Panc1 (cell line): Measurements from ENCODE around the gene TBC1D22A. TPM values are rescaled to one million over a fixed set of nuclear protein-coding genes. Genes with fewer than 3 reads are reported as not detected.

Experiments used
- ATAC-seq: fragments of 200-7000 bp; cut with Tn5 transposase; 2 replicates; pipeline ENCODE4 v1.9.1; 2020; ENCODE audit warnings: mild to moderate bottlenecking, moderate library complexity
- BruUV-seq: library from RNA; stranded (reverse); fragments of 400-500 nt; replicated peaks from 2 replicates; lab custom pipeline; 2021; lab: Mats Ljungman, UMichigan
- CTCF ChIA-PET: fragments of 300-600 bp; sonication (Branson Sonifier 250); formaldehyde crosslinking; loops from one replicate; lab custom pipeline; 2022; ENCODE audit warnings: antibody characterized with exemption; lab: Charles Lee
- POLR2A ChIA-PET: fragments of 300-600 bp; sonication (Branson Sonifier 250); formaldehyde crosslinking; loops from one replicate; lab custom pipeline; 2022; ENCODE audit warnings: antibody characterized with exemption; lab: Charles Lee
- DNase-seq: peaks from one replicate; pipeline ENCODE4 v3.0.0-alpha.2; 2010; ENCODE audit warnings: low read depth, low spot score
- H3K27ac ChIP-seq: 2 replicates; pipeline ENCODE4 v1.5.1; 2011; ENCODE audit warnings: mild to moderate bottlenecking, low read length, inconsistent platforms
- H3K27me3 ChIP-seq: fragments of 200-500 bp; sonication (Bioruptor generic); 2 replicates; pipeline ENCODE4 v1.6.0; 2014; ENCODE audit warnings: low read length, inconsistent platforms; ENCODE audit not compliant: control insufficient read depth, insufficient read depth
- H3K36me3 ChIP-seq: fragments of 200-500 bp; sonication (Bioruptor generic); 2 replicates; pipeline ENCODE4 v1.5.1; 2014; ENCODE audit warnings: inconsistent platforms, mild to moderate bottlenecking, low read length, moderate library complexity; ENCODE audit not compliant: control insufficient read depth, insufficient read depth
- H3K4me1 ChIP-seq: 2 replicates; pipeline ENCODE4 v1.5.1; 2011; ENCODE audit warnings: inconsistent platforms, mild to moderate bottlenecking, low read length, moderate library complexity; ENCODE audit not compliant: control insufficient read depth, insufficient read depth
- H3K4me3 ChIP-seq, 2 experiments: 2 replicates each; pipeline ENCODE4 v1.5.1; 2011 to 2012; ENCODE audit warnings: low read depth in 2 of 2, low read length in 2 of 2, mild to moderate bottlenecking in 2 of 2, inconsistent platforms in 1 of 2, moderate library complexity in 1 of 2
- H3K9me3 ChIP-seq: fragments of 200-500 bp; sonication (Bioruptor generic); 2 replicates; pipeline ENCODE4 v1.5.1; 2014; ENCODE audit warnings: low read depth, mild to moderate bottlenecking, inconsistent platforms, low read length, moderate library complexity; ENCODE audit not compliant: control insufficient read depth, insufficient read depth
- CTCF ChIP-seq: fragments of 450-650 bp; IDR thresholded peaks from 2 replicates; pipeline ENCODE4 v1.5.1; 2017; ENCODE audit warnings: mild to moderate bottlenecking
- POLR2AphosphoS5 ChIP-seq: IDR thresholded peaks from 2 replicates; pipeline ENCODE4 v1.6.1; 2012; ENCODE audit warnings: mild to moderate bottlenecking, low read depth, low read length, moderate library complexity
- REST ChIP-seq, 2 experiments: IDR thresholded peaks; 2 replicates each; pipeline ENCODE4 v1.6.1; 2011 to 2012; ENCODE audit warnings: low read depth in 2 of 2, control low read depth in 1 of 2, low read length in 1 of 2, mild to moderate bottlenecking in 1 of 2, moderate library complexity in 1 of 2; ENCODE audit not compliant: insufficient read depth in 1 of 2
- SIN3A ChIP-seq: IDR thresholded peaks from 2 replicates; pipeline ENCODE4 v1.6.1; 2012; ENCODE audit warnings: low read depth, mild to moderate bottlenecking, low read length, moderate library complexity, borderline replicate concordance; ENCODE audit not compliant: insufficient read depth
- TCF7L2 ChIP-seq: IDR thresholded peaks from 2 replicates; pipeline ENCODE4 v1.6.1; 2011; ENCODE audit warnings: mild to moderate bottlenecking, low read depth, low read length, inconsistent platforms
- in situ Hi-C: cut with HindIII; loops from 2 replicates; pipeline ENCODE4 v1.10.0; 2016; ENCODE audit warnings: low sequenced_read_pairs, low pct_unique_long_range_greater_than_20kb
- intact Hi-C: fragments of 100-400 bp; cut with micrococcal nuclease; formaldehyde crosslinking; loops from one replicate; pipeline ENCODE4 v1.10.0; 2022; ENCODE audit not compliant: unreplicated experiment
- total RNA-seq: library from RNA; stranded (reverse); gene quantifications from one replicate; pipeline ENCODE4 v1.2.1, GENCODE V29; 2021; ENCODE audit not compliant: unreplicated experiment

TBC1D22A gene
- total RNA-seq, 1 experiment from 2014 or later, result 28.7 TPM

- POLR2A ChIA-PET, result no interaction called here
- Histone ChIP-seq H3K4me1 (no peaks in the 10 kb centered on the region), H3K36me3 (no peaks in the 10 kb centered on the region), H3K27me3 (no peaks in the 10 kb centered on the region), H3K9me3 (no peaks in the 10 kb centered on the region), H3K27ac (no peak overlapping the region), H3K4me3 (no peak overlapping the region)
- in situ Hi-C loops (no loop called here), intact Hi-C loops (no loop called here)
- no TSS peak for BruUV-seq
- DNase-seq (no peak), ATAC-seq (no peak)
- CTCF ChIA-PET, result no interaction called here
- no peak for TF ChIP-seq SIN3A
These were observed 446.6 kb downstream of the TBC1D22A start for GRCh38 chr22:47209040-47209514.

GRCh38 chr22:47209547-47210023, 447.1 kb downstream of the TBC1D22A start:
- H3K27me3 ChIP-seq, result no peaks in the 10 kb centered on the region
- ChIA-PET CTCF (no interaction called here), POLR2A (no interaction called here)
- H3K36me3 ChIP-seq, result no peaks in the 10 kb centered on the region
- ATAC-seq, result no peak
- TF ChIP-seq CTCF (no peak), REST (IDR thresholded peaks at IDR 0.05; ENCODE audit: insufficient read depth in 1 of 2, low read depth in 2 of 2, low read length in 1 of 2) (no peak), POLR2AphosphoS5 (no peak), SIN3A (no peak), TCF7L2 (no peak)
- DNase-seq, result no peak
- intact Hi-C loops (no loop called here), in situ Hi-C loops (no loop called here)
- no peaks in the 10 kb centered on the region for H3K4me1 ChIP-seq
- no TSS peak for BruUV-seq
- H3K9me3 ChIP-seq, result no peaks in the 10 kb centered on the region
- H3K4me3 ChIP-seq, result no peak overlapping the region
- H3K27ac ChIP-seq, result no peak overlapping the region

- TF ChIP-seq CTCF (no peak), REST (IDR thresholded peaks at IDR 0.05; ENCODE audit: insufficient read depth in 1 of 2, low read depth in 2 of 2, low read length in 1 of 2) (no peak), SIN3A (no peak), POLR2AphosphoS5 (no peak), TCF7L2 (no peak)
- H3K4me1 ChIP-seq, result no peaks in the 10 kb centered on the region
- intact Hi-C loops, result no loop called here
- BruUV-seq, result no TSS peak
- no peaks in the 10 kb centered on the region for H3K27me3 ChIP-seq
- no peak overlapping the region for H3K27ac ChIP-seq
- in situ Hi-C loops, result no loop called here
- DNase-seq, result no peak
- ATAC-seq, result no peak
- H3K4me3 ChIP-seq, result no peak overlapping the region
- CTCF ChIA-PET, result no interaction called here
- no peaks in the 10 kb centered on the region for H3K36me3 ChIP-seq
- no peaks in the 10 kb centered on the region for H3K9me3 ChIP-seq
- POLR2A ChIA-PET, result no interaction called here
These were observed 447.7 kb downstream of the TBC1D22A start for GRCh38 chr22:47210112-47210657.
